GM10248 (cell line): ENCODE measurements around the gene SPTLC3.

Experiments
- CTCF ChIA-PET: fragments of 300-600 bp; sonication (Branson Sonifier 250); formaldehyde crosslinking; extraction: SDS; loops from one replicate; lab custom pipeline; 2021; ENCODE audit warnings: antibody characterized with exemption; lab: Yijun Ruan, JAX
- POLR2A ChIA-PET: fragments of 350-650 bp; sonication (Branson Sonifier 250); formaldehyde crosslinking; extraction: SDS; loops from one replicate; lab custom pipeline; 2020; ENCODE audit warnings: antibody characterized with exemption; lab: Yijun Ruan, JAX
- DNase-seq: peaks from one replicate; pipeline ENCODE4 v3.0.0; 2012; ENCODE audit errors: extremely low spot score
- CTCF ChIP-seq: IDR thresholded peaks from 2 replicates; pipeline ENCODE4 v1.5.1; 2012; ENCODE audit warnings: mild to moderate bottlenecking, low read depth; ENCODE audit errors: extremely low read depth, missing control alignments, control extremely low read depth

SPTLC3 gene

GRCh38 chr20:13098720-13099355, 90.1 kb downstream of the SPTLC3 start:
- TF ChIP-seq CTCF: no peak
- ChIA-PET CTCF (interaction anchor here (1.3 to 1.7 kb wide), 3 partner anchors 15 to 21 kb away, joined by 3 to 4 read pairs (median 3); no protein-coding TSS in a partner anchor), POLR2A (no interaction called here)
- no peak for DNase-seq

- ChIA-PET CTCF (interaction anchor here (2.7 kb wide), 1 partner anchor 175 kb away, joined by 9 read pairs; no protein-coding TSS in a partner anchor), POLR2A (no interaction called here)
- TF ChIP-seq CTCF: no peak
- no peak for DNase-seq
Measured at GRCh38 chr20:13099676-13100075, 90.9 kb downstream of the SPTLC3 start.

- no peak for DNase-seq
- CTCF ChIA-PET: interaction anchor here (1.2 to 2.7 kb wide), 3 partner anchors 12 to 176 kb away, joined by 3 to 9 read pairs (median 4); no protein-coding TSS in a partner anchor
- POLR2A ChIA-PET: no interaction called here
- TF ChIP-seq CTCF: no peak
Measured at GRCh38 chr20:13101276-13101675, 92.5 kb downstream of the SPTLC3 start.

GRCh38 chr20:13101706-13102105, 92.9 kb downstream of the SPTLC3 start:
- POLR2A ChIA-PET: no interaction called here
- DNase-seq: no peak
- no peak for TF ChIP-seq CTCF
- CTCF ChIA-PET: interaction anchor here (1.2 to 2.7 kb wide), 3 partner anchors 12 to 177 kb away, joined by 3 to 9 read pairs (median 4); no protein-coding TSS in a partner anchor

- ChIA-PET POLR2A (no interaction called here), CTCF (interaction anchor here (1.2 to 2.7 kb wide), 2 partner anchors 133 to 177 kb away, joined by 4 to 9 read pairs; no protein-coding TSS in a partner anchor)
- DNase-seq: no peak
- TF ChIP-seq CTCF: no peak
Measured at GRCh38 chr20:13102237-13102636, 93.5 kb downstream of the SPTLC3 start.

GRCh38 chr20:13102694-13103093, 93.9 kb downstream of the SPTLC3 start:
- CTCF ChIA-PET: interaction anchor here (3.2 kb wide), 1 partner anchor 177 kb away, joined by 19 read pairs; no protein-coding TSS in a partner anchor
- POLR2A ChIA-PET: no interaction called here

More at GRCh38 chr20:13102694-13103093, 93.9 kb downstream of the SPTLC3 start:
- TF ChIP-seq CTCF: no peak
- DNase-seq: no peak
